Thyroid gland (tissue), 4 donors: ENCODE measurements around the gene PRTFDC1. TPM values are rescaled to one million over a fixed set of nuclear protein-coding genes. Genes with fewer than 3 reads are reported as not detected.

Experiments
- DNase-seq, 2 donors: peaks; one replicate each; pipeline ENCODE4 v3.0.0-alpha.2; 2019
- H3K27ac ChIP-seq, 3 donors: fragments of 200-600 bp; sonication (generic); 1 replicate in 2 of 3; 2 replicates in 1 of 3; pipeline ENCODE4 v1.5.1; 2016 to 2019; ENCODE audit warnings: mild to moderate bottlenecking in 1 of 3, moderate library complexity in 1 of 3
- H3K27me3 ChIP-seq: fragments of 200-600 bp; sonication (generic); one replicate; pipeline ENCODE4 v1.5.1; 2019
- H3K36me3 ChIP-seq, 2 donors: fragments of 200-600 bp; sonication (generic); one replicate each; pipeline ENCODE4 v1.5.1; 2016 to 2019
- H3K4me1 ChIP-seq, 2 donors: fragments of 200-600 bp; sonication (generic); one replicate each; pipeline ENCODE4 v1.5.1; 2017 to 2019
- H3K4me3 ChIP-seq, 3 donors: fragments of 200-600 bp; sonication (generic); replicated peaks in 1 of 3; 1 replicate in 2 of 3; 2 replicates in 1 of 3; pipeline ENCODE4 v1.5.1; 2016; ENCODE audit warnings: mild to moderate bottlenecking in 1 of 3
- H3K9me3 ChIP-seq: fragments of 200-600 bp; sonication (generic); one replicate; pipeline ENCODE4 v1.5.1; 2017
- CTCF ChIP-seq, 6 experiments: fragments of 200-600 bp in 3 of 6; fragments of 450-650 bp in 3 of 6; sonication (generic) in 3 of 6; IDR thresholded peaks; one replicate each; pipeline ENCODE4 v1.5.1; 2016 to 2019; ENCODE audit warnings: antibody characterized with exemption in 6 of 6, mild to moderate bottlenecking in 2 of 6, inconsistent platforms in 1 of 6, moderate library complexity in 1 of 6
- POLR2A ChIP-seq, 2 donors: fragments of 450-650 bp; IDR thresholded peaks; one replicate each; pipeline ENCODE4 v1.6.1; 2017; ENCODE audit warnings: antibody characterized with exemption in 2 of 2, mild to moderate bottlenecking in 2 of 2, moderate library complexity in 1 of 2
- WGBS, 2 donors: methylation state at CpG; one replicate each; pipeline ENCODE4 v1.1.5; 2017; 5-methylcytosine and 5-hydroxymethylcytosine counted together
- intact Hi-C: fragments of 100-400 bp; cut with DNase I; formaldehyde crosslinking; loops from one replicate; pipeline ENCODE4 v1.15.1; 2023
- total RNA-seq, 4 donors: library from RNA; depleted of rRNA; stranded (reverse); fragments of >200 nt; gene quantifications; one replicate each; pipeline ENCODE4 v1.2.3, GENCODE V29; 2016

PRTFDC1 gene
- total RNA-seq, 4 donors from 2014 or later: 2.9 to 8.7 (median 5.6) TPM

- intact Hi-C loops: no loop called here
These were observed 60.6 kb downstream of the PRTFDC1 start for GRCh38 chr10:24891823-24892222.

DNA sequence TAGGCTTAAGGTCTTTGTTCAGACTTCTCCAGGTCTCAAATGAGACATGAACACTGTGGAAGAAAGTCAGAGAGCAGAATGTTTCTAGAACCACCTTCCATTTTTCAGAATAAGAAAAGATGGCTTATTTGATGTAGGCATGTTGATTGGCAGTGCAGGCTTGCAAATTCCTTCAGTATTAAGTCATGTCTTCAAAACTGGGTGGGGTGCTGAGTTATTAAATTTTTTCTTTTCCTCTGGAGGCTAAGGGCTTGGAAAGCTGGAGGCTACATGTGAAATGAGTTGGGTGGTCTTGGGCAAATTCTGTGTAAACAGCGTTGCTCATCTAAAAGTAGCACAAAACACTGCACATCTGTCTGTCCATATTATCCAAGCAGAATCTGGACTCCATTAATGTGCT, 62.8 kb downstream of the PRTFDC1 start:
- H3K36me3 ChIP-seq: no peaks in the 10 kb centered on the region
- DNase-seq: no peak
- intact Hi-C loops: no loop called here
- WGBS, 2 donors: 82 to 85% methylated on average over 1 of the region's 1 CpG
- TF ChIP-seq CTCF (IDR thresholded peaks at IDR 0.05) (no peak), POLR2A (IDR thresholded peaks at IDR 0.05) (no peak)
- no peak overlapping the region for H3K27ac ChIP-seq
- no peaks in the 10 kb centered on the region for H3K27me3 ChIP-seq
- no peaks in the 10 kb centered on the region for H3K4me1 ChIP-seq
- no peaks in the 10 kb centered on the region for H3K9me3 ChIP-seq
- H3K4me3 ChIP-seq: no peak overlapping the region

More at GRCh38 chr10:24891823-24892222, 60.6 kb downstream of the PRTFDC1 start:
- DNase-seq: no peak
- no peaks in the 10 kb centered on the region for H3K27me3 ChIP-seq
- no peak overlapping the region for H3K4me3 ChIP-seq
- no peak for TF ChIP-seq POLR2A (IDR thresholded peaks at IDR 0.05)
- TF ChIP-seq CTCF (IDR thresholded peaks at IDR 0.05): no peak
- H3K27ac ChIP-seq: no peak overlapping the region
- WGBS, 2 donors: 90 to 97% methylated on average over 1 of the region's 1 CpG
- H3K4me1 ChIP-seq: no peaks in the 10 kb centered on the region
- no peaks in the 10 kb centered on the region for H3K36me3 ChIP-seq
- H3K9me3 ChIP-seq: no peaks in the 10 kb centered on the region

DNA sequence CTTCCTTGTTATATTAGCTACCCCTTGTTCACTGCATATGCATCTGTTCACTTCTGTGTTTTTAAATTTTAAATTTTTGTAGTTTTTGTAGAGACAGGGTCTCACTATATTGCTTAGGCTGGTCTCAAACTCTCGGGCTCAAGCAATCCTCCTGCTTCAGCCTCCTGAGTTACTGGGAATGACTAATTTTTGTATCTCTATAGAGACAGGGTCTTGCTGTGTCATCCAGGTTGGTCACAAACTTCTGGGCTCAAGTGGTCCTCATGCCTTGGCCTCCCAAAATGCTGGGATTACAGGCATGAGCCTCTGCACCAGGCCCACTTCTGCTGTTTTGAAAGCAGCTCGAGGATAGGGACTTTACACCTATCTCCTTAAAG, 64.6 kb downstream of the PRTFDC1 start:
- Histone ChIP-seq H3K9me3 (no peaks in the 10 kb centered on the region), H3K4me3 (no peak overlapping the region), H3K4me1 (no peaks in the 10 kb centered on the region), H3K36me3 (no peaks in the 10 kb centered on the region), H3K27ac (no peak overlapping the region), H3K27me3 (no peaks in the 10 kb centered on the region)
- 85 to 100% methylated on average over 2 of the region's 2 CpGs for WGBS, 2 donors
- DNase-seq: no peak
- no peak for TF ChIP-seq CTCF (IDR thresholded peaks at IDR 0.05)
- intact Hi-C loops: no loop called here

DNA sequence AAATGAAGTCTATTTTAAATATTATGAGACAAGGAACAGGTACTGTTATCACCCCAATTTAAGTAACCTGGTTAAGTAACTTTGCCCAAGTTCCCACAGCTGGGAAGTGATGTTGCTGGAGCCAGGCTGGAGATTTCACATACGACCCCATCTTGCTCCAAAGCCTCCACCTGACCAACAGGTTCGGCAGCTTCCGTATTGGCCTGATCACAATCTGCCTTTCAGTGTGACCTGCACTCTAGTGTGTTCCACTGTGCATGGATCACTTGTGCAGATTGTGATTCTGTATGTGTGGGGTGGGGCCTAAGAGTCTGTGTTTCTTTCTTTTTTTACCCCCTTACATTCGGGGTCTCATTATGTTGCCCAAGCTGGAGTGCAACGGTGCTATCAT, 66.1 kb downstream of the PRTFDC1 start:
- no peak for DNase-seq
- Histone ChIP-seq H3K4me1 (no peaks in the 10 kb centered on the region), H3K36me3 (no peaks in the 10 kb centered on the region), H3K9me3 (no peaks in the 10 kb centered on the region), H3K27me3 (no peaks in the 10 kb centered on the region), H3K27ac (no peak overlapping the region), H3K4me3 (no peak overlapping the region)
- 55 to 56% methylated on average over 5 of the region's 5 CpGs for WGBS, 2 donors
- TF ChIP-seq POLR2A (IDR thresholded peaks at IDR 0.05) (no peak), CTCF (IDR thresholded peaks at IDR 0.05) (no peak)
- intact Hi-C loops: no loop called here

GRCh38 chr10:24885551-24886289, 66.7 kb downstream of the PRTFDC1 start:
- H3K9me3 ChIP-seq: no peaks in the 10 kb centered on the region
- DNase-seq: no peak
- TF ChIP-seq POLR2A (IDR thresholded peaks at IDR 0.05): no peak
- TF ChIP-seq CTCF (IDR thresholded peaks at IDR 0.05): no peak
- H3K4me1 ChIP-seq: no peaks in the 10 kb centered on the region
- H3K36me3 ChIP-seq: no peaks in the 10 kb centered on the region
- no peak overlapping the region for H3K27ac ChIP-seq
- no peaks in the 10 kb centered on the region for H3K27me3 ChIP-seq
- WGBS, 2 donors: 83 to 94% methylated on average over 6 to 7 of the region's 7 CpGs
- intact Hi-C loops: no loop called here
- H3K4me3 ChIP-seq: no peak overlapping the region
